NCI-H446 treated with DMSO at 0.1 percent for 48 hours (cell line): ENCODE data around the gene RAB11FIP3.
"Not testable (repeated sequence)": the region's sequence is repeated elsewhere in the genome, so short reads cannot be mapped to it uniquely, and the experiment has no call there.

Experiments
- DNase-seq: peaks from one replicate; lab custom pipeline; 2025; lab: John Stamatoyannopoulos, UW

Gene RAB11FIP3

GRCh38 chr16:494676-495075 is 69.2 kb downstream of the RAB11FIP3 start:
- DNase-seq = not testable (repeated sequence)

DNA sequence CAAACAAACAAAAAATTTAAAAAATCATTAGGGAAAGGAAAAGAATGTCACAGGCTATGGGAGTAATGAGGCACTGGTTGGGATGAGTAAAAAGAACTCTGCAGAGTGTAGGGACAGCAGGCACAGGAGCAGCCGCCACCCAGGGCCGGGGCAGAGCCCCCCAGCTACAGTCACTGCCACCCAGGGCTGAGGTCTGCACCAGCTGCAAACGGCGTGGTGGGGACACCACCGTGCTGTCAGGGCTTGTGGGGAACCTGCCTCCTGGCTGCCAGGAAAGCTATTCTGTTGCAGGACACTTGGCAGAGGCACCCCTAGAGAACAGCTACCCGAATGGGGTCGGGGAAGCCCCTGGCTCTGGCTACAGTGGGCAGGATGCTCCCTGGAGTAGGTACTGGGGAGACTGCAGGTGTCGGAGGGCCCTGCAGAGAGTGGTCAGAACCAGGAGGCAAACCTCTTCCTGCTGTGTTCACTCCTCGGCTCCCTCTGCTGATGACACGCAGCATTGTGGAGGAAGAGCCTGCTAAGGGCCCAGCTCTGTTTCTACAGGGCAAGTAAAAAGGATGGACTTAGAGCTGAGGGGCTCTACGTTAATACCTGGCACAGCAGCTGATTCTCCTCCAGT is 69.8 kb downstream of the RAB11FIP3 start:
- DNase-seq = no peak

DNA sequence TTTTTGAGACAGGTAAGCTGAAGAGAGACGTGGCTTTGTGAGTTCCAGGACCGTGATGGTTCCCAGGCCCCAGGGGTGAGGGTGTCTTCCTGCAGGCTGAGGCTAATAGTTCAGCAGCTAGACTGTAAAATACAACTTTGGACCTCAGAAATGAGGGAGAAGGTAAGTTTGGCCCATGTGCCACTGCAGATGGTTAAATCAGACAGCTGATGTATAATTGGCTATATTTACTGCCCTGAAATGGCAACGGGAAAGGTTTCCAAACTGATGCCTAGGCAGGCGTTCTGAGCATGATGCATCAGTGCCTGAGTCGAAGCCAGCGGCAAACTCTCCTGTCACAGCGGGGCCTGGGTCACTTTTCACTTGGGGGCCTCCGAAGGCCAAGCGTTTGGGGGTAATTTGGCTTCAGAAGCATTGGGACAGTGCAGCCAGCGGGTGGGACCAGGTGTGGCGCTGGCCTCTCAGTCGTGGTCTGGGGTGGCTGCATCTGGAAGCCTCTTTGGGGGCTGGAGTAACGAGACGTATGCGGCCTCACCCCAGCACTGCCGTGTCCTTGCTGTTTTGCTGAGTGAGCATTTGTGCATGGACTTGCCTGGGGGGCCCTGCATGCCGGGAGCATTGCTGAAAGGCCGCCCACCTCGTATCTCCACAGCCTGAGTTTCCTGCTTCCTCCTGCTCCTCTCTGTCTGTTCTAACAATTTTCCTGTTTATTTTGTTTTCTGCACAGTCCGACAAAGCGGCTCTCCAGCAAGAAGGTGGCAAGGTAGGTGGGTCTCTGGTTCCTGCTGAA is 70.8 kb downstream of the RAB11FIP3 start:
- no peak for DNase-seq

DNA sequence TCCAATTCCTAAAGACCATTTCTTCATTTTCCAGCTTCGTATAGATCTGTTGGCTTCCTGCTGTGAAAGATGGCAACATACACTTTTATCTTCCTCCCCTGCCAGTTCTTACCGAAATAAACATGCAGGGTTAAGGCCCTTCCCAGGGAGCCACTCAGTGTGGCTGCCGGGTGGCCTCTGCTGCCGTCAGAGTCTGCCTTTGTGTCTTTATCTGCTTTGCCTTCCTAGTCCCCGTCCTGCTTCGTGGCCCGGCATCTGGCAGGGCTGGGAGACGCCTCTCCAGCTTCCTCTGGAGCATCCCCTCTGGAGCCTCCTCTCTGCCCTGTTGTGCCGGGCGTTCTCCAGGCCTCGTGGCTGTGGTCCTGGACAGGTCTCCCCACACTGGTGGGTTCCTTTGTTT is 71.8 kb downstream of the RAB11FIP3 start:
- DNase-seq = no peak

- no peak for DNase-seq
These were observed 74.5 kb downstream of the RAB11FIP3 start for GRCh38 chr16:499924-500323.

DNA sequence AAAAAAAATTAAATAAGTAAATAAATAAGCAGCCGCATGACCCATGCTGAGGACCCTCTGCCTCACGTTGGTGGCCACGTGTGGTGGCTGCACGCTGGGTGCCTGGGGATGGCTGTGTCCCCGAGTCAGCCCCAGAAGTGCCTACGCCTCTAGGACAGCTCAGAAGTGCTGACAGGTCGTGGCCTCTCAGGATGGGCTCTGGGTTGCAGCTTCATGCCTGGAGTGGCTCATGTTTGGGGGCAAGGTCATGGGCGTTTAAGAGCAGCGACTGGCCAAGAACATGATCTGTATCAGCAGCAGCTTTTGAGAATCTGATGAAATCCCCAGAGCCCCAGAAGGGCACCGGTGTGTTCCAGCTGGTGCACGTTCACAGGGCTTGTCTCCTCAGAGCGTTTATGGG is 75.3 kb downstream of the RAB11FIP3 start:
- DNase-seq = no peak

DNA sequence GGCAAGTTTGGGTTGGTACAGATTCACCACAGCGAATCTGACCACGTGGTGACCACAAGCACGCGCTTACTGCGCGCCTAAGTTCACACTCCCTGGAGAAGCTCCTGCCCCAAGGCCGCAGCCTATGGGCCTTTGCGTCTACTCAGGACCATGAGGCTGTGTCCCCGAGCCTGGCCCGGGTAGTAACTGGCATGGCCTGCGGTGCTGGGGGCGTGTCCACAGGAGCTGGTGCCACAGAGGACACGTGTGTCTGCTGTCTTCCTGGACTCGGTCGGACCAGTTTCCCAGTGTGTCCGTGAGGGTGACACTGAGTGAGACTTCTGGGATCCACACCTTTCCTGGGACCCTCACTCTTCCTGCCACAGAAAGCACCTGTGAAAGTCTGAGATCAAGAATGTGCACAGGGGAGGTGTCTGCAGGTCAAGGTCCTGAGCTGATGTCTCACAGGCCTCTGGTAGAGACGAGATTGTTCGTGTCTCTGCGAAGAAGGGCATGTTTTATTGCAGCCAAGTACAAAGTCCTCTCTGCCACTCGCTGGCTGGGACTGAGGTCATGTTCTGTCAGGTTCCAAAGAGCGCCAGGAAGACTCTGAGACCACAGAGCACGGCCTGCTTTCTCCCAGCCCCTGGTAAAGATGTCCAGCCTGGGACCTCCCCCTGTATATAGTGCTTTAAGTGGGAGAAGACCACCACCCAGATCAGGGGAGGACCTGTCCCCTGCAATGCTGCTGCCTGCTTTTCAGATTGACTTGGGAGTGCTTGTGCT is 76.9 kb downstream of the RAB11FIP3 start:
- DNase-seq = no peak

DNA sequence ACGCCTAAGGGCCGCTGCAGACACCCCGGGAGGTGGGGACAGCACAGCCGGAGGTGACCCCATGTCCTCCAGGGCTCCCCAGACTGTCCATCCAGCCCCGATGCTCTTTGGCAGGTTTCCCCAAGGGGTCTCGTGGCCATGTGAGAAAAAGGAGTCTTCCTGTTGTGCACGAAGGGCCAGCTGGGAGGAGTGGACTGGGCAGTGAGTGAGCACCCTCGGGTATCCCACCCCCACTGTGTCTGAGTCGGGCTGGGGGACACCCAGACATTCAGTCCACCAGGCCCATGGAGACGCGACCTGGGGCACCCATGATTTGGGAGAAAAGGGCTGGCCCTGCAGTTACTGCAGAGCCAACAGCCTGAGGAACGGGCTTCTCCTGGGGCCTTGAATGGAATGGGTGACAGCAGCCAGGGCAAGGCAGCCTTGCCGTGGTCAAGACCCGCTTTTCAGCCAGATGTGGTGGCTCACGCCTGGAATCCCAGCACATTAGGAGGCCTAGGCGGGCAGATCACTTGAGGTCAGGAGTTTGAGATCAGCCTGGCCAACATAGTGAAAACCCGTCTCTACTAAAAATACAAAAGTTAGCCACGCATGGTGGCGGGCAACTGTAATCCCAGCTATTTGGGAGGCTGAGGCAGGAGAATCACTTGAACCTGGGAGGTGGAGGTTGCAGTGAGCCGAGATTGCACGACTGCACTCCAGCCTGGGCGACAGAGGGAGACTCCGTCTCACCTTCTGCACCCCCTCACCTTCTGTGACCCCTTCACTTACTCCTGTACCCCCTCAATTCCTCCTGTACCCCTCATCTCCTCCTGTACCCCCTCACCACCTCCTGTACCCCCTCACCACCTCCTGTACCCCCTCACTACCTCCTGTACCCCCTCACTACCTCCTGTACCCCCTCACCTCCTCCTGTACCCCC is 78.0 kb downstream of the RAB11FIP3 start:
- DNase-seq = no peak

- DNase-seq = no peak
These were observed 80.2 kb downstream of the RAB11FIP3 start for GRCh38 chr16:505479-506245.

DNA sequence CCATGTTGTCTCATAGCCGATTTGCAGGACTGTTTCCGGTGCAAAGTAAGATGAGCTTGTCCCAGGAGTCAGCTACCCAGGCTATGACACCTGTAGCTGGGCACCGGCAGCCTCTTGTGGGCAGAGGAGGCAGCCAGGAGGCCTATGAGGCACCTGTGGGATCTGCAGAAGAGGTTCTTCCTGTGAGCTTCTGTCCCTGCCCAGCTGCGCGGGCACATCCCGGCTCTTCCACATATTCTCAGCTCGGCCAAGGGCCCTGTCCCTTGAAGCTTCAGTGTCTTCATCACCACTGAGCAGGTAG is 80.7 kb downstream of the RAB11FIP3 start:
- DNase-seq = no peak

GRCh38 chr16:507527-507926 is 82.1 kb downstream of the RAB11FIP3 start:
- DNase-seq = not testable (repeated sequence)

- DNase-seq = no peak
These were observed 82.5 kb downstream of the RAB11FIP3 start for GRCh38 chr16:507996-508395.

DNA sequence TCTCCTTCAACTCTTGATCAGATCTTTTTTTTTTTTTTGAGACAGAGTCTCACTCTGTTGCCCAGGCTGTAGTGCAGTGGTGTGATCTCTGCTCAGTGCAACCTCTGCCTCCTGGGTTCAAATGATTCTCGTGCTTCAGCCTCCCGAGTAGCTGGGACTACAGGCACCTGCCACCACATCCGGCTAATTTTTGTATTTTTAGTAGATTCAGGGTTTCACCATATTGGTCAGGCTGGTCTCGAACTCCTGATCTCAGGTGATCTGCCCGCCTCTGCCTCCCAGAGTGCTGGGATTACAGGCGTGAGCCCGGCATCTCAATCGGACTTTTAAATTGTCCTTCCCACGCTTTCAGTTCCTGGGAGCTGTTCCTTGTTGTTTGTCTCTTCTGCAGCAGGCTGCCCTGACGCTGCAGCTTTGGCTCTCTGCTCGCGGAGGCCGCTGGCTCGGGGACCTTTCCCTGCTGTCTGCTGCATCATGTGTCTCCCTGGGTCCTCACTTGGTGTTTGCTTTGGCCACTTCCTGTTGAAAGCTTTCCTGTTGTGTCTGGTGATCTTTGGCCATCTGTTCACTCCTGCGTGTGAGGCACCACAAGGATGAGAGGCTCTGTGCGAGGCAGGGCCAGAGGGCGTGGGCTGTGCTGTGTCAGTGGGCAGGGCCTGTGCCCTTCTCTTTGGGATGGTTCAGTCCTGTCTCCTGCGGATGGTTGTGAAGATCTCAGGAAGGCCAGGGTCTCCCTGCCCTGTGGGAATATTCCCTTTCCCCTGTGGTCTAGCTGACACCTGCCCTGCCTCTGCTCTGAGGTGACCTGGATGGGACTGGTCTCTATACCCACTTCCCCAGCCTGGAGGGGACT is 83.7 kb downstream of the RAB11FIP3 start:
- no peak for DNase-seq

DNA sequence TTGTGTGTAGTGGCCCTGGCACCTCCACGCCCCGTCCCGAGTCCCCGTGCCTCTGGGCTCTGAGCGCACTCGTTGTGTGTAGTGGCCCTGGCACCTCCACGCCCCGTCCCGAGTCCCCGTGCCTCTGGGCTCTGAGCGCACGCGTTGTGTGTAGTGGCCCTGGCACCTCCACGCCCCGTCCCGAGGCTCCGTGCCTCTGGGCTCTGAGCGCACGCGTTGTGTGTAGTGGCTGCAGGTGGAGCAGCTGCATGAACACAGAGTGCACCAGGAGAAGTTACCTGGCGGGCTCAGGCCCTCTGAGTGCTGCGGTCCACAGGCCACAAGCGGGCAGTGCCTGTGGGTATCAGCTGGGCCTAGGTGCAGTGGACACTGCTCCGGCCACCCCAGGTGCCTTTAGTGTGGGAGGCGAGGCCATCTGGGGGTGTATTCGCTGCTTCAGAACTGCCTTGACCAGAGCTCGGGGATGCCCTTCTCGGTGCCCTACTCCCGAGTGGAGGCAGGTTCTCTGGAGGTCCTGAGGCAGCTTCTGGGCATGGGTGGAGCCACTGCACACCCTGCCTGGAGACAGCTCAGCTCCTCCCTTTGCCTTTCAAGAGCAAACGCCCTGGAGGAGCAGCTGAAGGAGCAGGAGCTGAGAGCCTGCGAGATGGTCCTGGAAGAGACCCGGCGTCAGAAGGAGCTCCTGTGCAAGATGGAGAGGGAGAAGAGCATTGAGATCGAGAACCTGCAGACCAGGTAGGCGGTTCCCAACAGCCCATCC is 84.8 kb downstream of the RAB11FIP3 start:
- no peak for DNase-seq

- no peak for DNase-seq
These were observed 87.4 kb downstream of the RAB11FIP3 start for GRCh38 chr16:512802-513201.

- DNase-seq = no peak
These were observed 88.5 kb downstream of the RAB11FIP3 start for GRCh38 chr16:513950-514349.

DNA sequence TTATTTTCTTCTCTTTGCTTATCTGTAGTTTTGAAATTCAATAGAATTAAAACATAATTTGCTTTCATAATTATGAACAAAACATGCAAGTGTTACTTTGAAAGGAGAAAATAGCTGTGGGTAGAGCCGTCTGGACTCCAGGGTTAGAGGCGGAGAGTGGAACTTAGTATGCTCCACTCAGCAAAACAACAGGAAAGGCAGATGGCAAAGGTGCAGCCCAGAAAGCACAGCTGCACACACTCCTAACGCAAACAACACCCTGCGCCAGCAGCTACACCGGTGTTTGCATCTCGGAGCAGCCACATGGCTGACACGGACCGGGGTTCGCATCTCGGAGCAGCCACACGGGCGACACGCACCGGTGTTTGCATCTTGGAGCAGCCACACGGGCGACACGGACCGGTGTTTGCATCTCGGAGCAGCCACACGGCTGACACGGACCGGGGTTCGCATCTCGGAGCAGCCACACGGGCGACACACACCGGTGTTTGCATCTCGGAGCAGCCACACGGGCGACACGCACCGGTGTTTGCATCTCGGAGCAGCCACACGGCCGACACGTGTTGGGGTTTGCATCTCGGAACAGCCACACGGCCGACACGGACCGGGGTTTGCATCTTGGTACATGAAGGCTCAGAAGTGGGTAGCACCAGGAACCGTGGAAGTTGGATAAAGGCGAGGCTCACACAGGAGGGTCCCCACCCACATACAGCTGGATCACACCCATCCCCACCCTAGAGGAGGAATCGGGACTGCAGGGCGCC is 89.9 kb downstream of the RAB11FIP3 start:
- no peak for DNase-seq

DNA sequence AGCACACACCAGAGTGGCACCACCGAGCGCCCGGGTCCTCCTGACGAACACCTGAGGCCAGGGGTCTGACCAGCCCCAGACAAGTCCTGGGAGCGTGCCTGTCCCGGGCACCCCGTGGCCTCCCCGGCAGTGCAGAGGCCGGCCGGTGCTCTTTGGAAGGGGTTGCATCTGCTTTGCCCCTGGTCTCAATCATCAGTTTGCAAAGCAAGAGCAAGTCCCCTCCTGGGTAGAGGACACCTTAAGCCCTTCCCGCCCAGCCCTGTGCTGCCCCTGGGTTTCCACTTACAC is 90.4 kb downstream of the RAB11FIP3 start:
- no peak for DNase-seq

DNA sequence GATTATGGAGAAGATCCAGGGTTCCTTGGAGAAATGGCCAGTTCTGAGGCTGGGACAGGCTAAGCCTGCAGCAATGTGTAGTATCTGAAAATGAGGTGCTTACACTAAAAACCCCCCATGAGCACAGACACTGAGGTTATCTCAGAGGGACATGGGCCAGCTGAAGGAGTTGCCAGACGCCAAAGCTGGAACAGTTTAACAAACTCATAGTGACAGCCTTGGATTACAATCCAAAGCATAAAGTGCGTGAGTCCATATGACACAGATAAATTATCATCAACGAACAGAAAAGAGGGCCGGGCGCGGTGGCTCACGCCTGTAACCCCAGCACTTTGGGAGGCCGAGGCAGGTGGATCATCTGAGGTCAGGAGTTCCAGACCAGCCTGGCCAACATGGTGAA is 90.9 kb downstream of the RAB11FIP3 start:
- no peak for DNase-seq
